H9 (cell line): Measurements from ENCODE around the gene TMPRSS9. TPM values are rescaled to one million over a fixed set of nuclear protein-coding genes. Genes with fewer than 3 reads are reported as not detected.

Experiments used
- DNase-seq: peaks from one replicate; pipeline ENCODE4 v3.0.0-alpha.2; 2017
- H2AFZ ChIP-seq: one replicate; pipeline ENCODE4 v1.6.1; 2013; ENCODE audit warnings: mild to moderate bottlenecking, low read length, control low read depth, moderate library complexity
- H2AK5ac ChIP-seq: 2 replicates; pipeline ENCODE4 v1.6.1; 2013; ENCODE audit warnings: low read length, control low read depth, mixed read lengths; ENCODE audit not compliant: insufficient read length
- H2BK120ac ChIP-seq: one replicate; pipeline ENCODE4 v1.6.1; 2013; ENCODE audit warnings: low read depth, mild to moderate bottlenecking, low read length, control low read depth, inconsistent platforms; ENCODE audit not compliant: poor library complexity, severe bottlenecking
- H2BK12ac ChIP-seq: 2 replicates; pipeline ENCODE4 v1.6.1; 2013; ENCODE audit warnings: low read length, control low read depth, mixed read lengths, low read depth; ENCODE audit not compliant: insufficient read length
- H2BK15ac ChIP-seq: 2 replicates; pipeline ENCODE4 v1.6.1; 2013; ENCODE audit warnings: low read depth, low read length, control low read depth
- H2BK20ac ChIP-seq: one replicate; pipeline ENCODE4 v1.6.1; 2013; ENCODE audit warnings: low read depth, mild to moderate bottlenecking, low read length, control low read depth, inconsistent platforms; ENCODE audit not compliant: poor library complexity, severe bottlenecking
- H2BK5ac ChIP-seq: 2 replicates; pipeline ENCODE4 v1.6.1; 2013; ENCODE audit warnings: low read length, control low read depth, mixed read lengths; ENCODE audit not compliant: insufficient read length
- H3K14ac ChIP-seq: 2 replicates; pipeline ENCODE4 v1.6.1; 2013; ENCODE audit warnings: low read length, control low read depth; ENCODE audit not compliant: insufficient read depth
- H3K18ac ChIP-seq: 2 replicates; pipeline ENCODE4 v1.6.1; 2013; ENCODE audit warnings: low read depth, mild to moderate bottlenecking, mixed read lengths, low read length, control low read depth; ENCODE audit not compliant: insufficient read length
- H3K23ac ChIP-seq: 2 replicates; pipeline ENCODE4 v1.6.1; 2013; ENCODE audit warnings: low read length, control low read depth, mixed read lengths, low read depth; ENCODE audit not compliant: insufficient read length
- H3K23me2 ChIP-seq: 2 replicates; pipeline ENCODE4 v1.6.1; 2013; ENCODE audit warnings: low read depth, mild to moderate bottlenecking, mixed read lengths, low read length, control low read depth; ENCODE audit not compliant: insufficient read length, poor library complexity, severe bottlenecking
- H3K27ac ChIP-seq: 2 replicates; pipeline ENCODE4 v1.5.1; 2013; ENCODE audit warnings: low read length, control low read depth, mixed read lengths, low read depth; ENCODE audit not compliant: insufficient read length
- H3K27me3 ChIP-seq: 2 replicates; pipeline ENCODE4 v1.6.1; 2013; ENCODE audit warnings: low read length, control low read depth, inconsistent platforms; ENCODE audit not compliant: insufficient read depth
- H3K4ac ChIP-seq: 2 replicates; pipeline ENCODE4 v1.6.1; 2013; ENCODE audit warnings: low read depth, mild to moderate bottlenecking, control low read depth, inconsistent platforms, low read length, moderate library complexity
- H3K4me1 ChIP-seq: 2 replicates; pipeline ENCODE4 v1.6.1; 2013; ENCODE audit warnings: low read length, control low read depth, inconsistent platforms; ENCODE audit not compliant: insufficient read depth
- H3K4me2 ChIP-seq: 2 replicates; pipeline ENCODE4 v1.6.1; 2013; ENCODE audit warnings: low read length, control low read depth, mixed read lengths; ENCODE audit not compliant: insufficient read length, insufficient read depth
- H3K56ac ChIP-seq: 2 replicates; pipeline ENCODE4 v1.6.1; 2013; ENCODE audit warnings: low read depth, mild to moderate bottlenecking, mixed read lengths, low read length, control low read depth; ENCODE audit not compliant: insufficient read length
- H3K79me1 ChIP-seq: 2 replicates; pipeline ENCODE4 v1.6.1; 2013; ENCODE audit warnings: low read depth, mild to moderate bottlenecking, moderate library complexity, low read length, control low read depth, inconsistent platforms; ENCODE audit not compliant: insufficient read depth, poor library complexity, severe bottlenecking
- H3K79me2 ChIP-seq: 2 replicates; pipeline ENCODE4 v1.6.1; 2013; ENCODE audit warnings: low read length, control low read depth, inconsistent platforms; ENCODE audit not compliant: insufficient read depth
- H3K9ac ChIP-seq: 2 replicates; pipeline ENCODE4 v1.6.1; 2013; ENCODE audit warnings: low read length, control low read depth, mixed read lengths; ENCODE audit not compliant: insufficient read length; ENCODE audit errors: extremely low read depth
- H3K9me3 ChIP-seq: one replicate; pipeline ENCODE4 v1.6.1; 2013; ENCODE audit warnings: low read depth, low read length, inconsistent platforms; ENCODE audit not compliant: control insufficient read depth
- H3T11ph ChIP-seq: one replicate; pipeline ENCODE4 v1.6.1; 2013; ENCODE audit warnings: mild to moderate bottlenecking, low read length, control low read depth, inconsistent platforms
- H4K20me1 ChIP-seq: one replicate; pipeline ENCODE4 v1.6.1; 2013; ENCODE audit not compliant: control insufficient read depth, insufficient read length, insufficient read depth
- H4K5ac ChIP-seq: 2 replicates; pipeline ENCODE4 v1.6.1; 2013; ENCODE audit warnings: low read depth, mild to moderate bottlenecking, mixed read lengths, low read length, control low read depth; ENCODE audit not compliant: insufficient read length
- H4K8ac ChIP-seq: replicated peaks from 2 replicates; pipeline ENCODE4 v1.6.1; 2013; ENCODE audit warnings: low read length, control low read depth, mixed read lengths, low read depth; ENCODE audit not compliant: insufficient read length
- H4K91ac ChIP-seq: 2 replicates; pipeline ENCODE4 v1.6.1; 2013; ENCODE audit warnings: low read depth, mild to moderate bottlenecking, moderate library complexity, mixed read lengths, low read length, control low read depth; ENCODE audit not compliant: insufficient read length
- H3K27ac Mint-ChIP-seq, 3 experiments: 2 replicates in 2 of 3; 3 replicates in 1 of 3; pipeline ENCODE4 v1.8.0; 2020 to 2021; ENCODE audit warnings: mixed read lengths in 3 of 3, mild to moderate bottlenecking in 1 of 3, moderate library complexity in 1 of 3
- H3K27me3 Mint-ChIP-seq: 2 replicates; pipeline ENCODE4 v1.8.0; 2021; ENCODE audit warnings: low read depth, mild to moderate bottlenecking, moderate library complexity, mixed read lengths
- H3K36me3 Mint-ChIP-seq, 3 experiments: 2 replicates in 2 of 3; 3 replicates in 1 of 3; pipeline ENCODE4 v1.8.0; 2020 to 2021; ENCODE audit warnings: low read depth in 3 of 3, mixed read lengths in 3 of 3; ENCODE audit not compliant: insufficient read depth in 1 of 3
- H3K4me1 Mint-ChIP-seq, 2 experiments: 2 replicates each; pipeline ENCODE4 v1.8.0; 2020; ENCODE audit warnings: mixed read lengths in 2 of 2
- H3K4me3 Mint-ChIP-seq, 2 experiments: 2 replicates in 1 of 2; 3 replicates in 1 of 2; pipeline ENCODE4 v1.8.0; 2020 to 2021; ENCODE audit warnings: mild to moderate bottlenecking in 2 of 2, mixed read lengths in 2 of 2, moderate library complexity in 1 of 2
- H3K9me3 Mint-ChIP-seq, 2 experiments: 2 replicates in 1 of 2; 3 replicates in 1 of 2; pipeline ENCODE4 v1.8.0; 2020; ENCODE audit warnings: mild to moderate bottlenecking in 2 of 2, mixed read lengths in 2 of 2, moderate library complexity in 1 of 2
- WGBS: extraction: QIAGEN DNeasy Blood & Tissue Kit; methylation state at CpG from one replicate; pipeline ENCODE4 v1.1.7; 2013; ENCODE audit warnings: missing lambda C conversion rate, low lambda C conversion rate, mixed read lengths; ENCODE audit not compliant: insufficient read length; ENCODE audit errors: extremely low coverage; 5-methylcytosine and 5-hydroxymethylcytosine counted together
- total RNA-seq: library from RNA; stranded (reverse); gene quantifications from 2 replicates; pipeline ENCODE4 v1.2.1, GENCODE V29; 2021
- TF ChIP-seq, protein P1 (sequence below): fragments of 200-600 bp; sonication (generic); conservative IDR thresholded peaks from 3 replicates; pipeline ENCODE4 v1.8.0; 2021; ENCODE audit warnings: antibody characterized with exemption, mild to moderate bottlenecking

Gene TMPRSS9
- total RNA-seq, 1 experiment from 2014 or later = 0.24 TPM

- H3K27ac ChIP-seq = no peak overlapping the region
- H3K27me3 Mint-ChIP-seq = no peaks in the 10 kb centered on the region
Observed at GRCh38 chr19:2457394-2458037, 97.5 kb downstream of the TMPRSS9 start.

More at GRCh38 chr19:2457394-2458037, 97.5 kb downstream of the TMPRSS9 start:
- H3K23ac ChIP-seq = no peak overlapping the region
- H2BK5ac ChIP-seq = no peak overlapping the region
- H3K4me2 ChIP-seq = peak overlapping the region; percentile 35
- H3K36me3 Mint-ChIP-seq = no peaks in the 10 kb centered on the region; a peak in 2 of 7 replicates
- H3K9me3 Mint-ChIP-seq = no peaks in the 10 kb centered on the region
- H2BK20ac ChIP-seq = no peak overlapping the region
- no peak overlapping the region for H3K9ac ChIP-seq
- peaks cover 11% of the 10 kb centered on the region for H3K23me2 ChIP-seq
- H4K91ac ChIP-seq = no peak overlapping the region
- H3K56ac ChIP-seq = no peak overlapping the region
- no CpG with 5 or more reads among the region's 8 CpGs for WGBS
- H3K14ac ChIP-seq = no peak overlapping the region
- no peaks in the 10 kb centered on the region for H3K27me3 ChIP-seq
- no peak overlapping the region for H2BK12ac ChIP-seq
- no peak for DNase-seq
- no peak overlapping the region for H3T11ph ChIP-seq
- no peak overlapping the region for H3K27ac Mint-ChIP-seq
- no peak overlapping the region for H2AK5ac ChIP-seq
- H4K20me1 ChIP-seq = no peaks in the 10 kb centered on the region
- H2BK15ac ChIP-seq = no peak overlapping the region
- no peak overlapping the region for H2BK120ac ChIP-seq
- H4K5ac ChIP-seq = no peak overlapping the region
- no peaks in the 10 kb centered on the region; the same call in 1 of the 2 replicates for H3K4me1 ChIP-seq
- H3K4ac ChIP-seq = no peak overlapping the region
- TF ChIP-seq, protein P1, sequence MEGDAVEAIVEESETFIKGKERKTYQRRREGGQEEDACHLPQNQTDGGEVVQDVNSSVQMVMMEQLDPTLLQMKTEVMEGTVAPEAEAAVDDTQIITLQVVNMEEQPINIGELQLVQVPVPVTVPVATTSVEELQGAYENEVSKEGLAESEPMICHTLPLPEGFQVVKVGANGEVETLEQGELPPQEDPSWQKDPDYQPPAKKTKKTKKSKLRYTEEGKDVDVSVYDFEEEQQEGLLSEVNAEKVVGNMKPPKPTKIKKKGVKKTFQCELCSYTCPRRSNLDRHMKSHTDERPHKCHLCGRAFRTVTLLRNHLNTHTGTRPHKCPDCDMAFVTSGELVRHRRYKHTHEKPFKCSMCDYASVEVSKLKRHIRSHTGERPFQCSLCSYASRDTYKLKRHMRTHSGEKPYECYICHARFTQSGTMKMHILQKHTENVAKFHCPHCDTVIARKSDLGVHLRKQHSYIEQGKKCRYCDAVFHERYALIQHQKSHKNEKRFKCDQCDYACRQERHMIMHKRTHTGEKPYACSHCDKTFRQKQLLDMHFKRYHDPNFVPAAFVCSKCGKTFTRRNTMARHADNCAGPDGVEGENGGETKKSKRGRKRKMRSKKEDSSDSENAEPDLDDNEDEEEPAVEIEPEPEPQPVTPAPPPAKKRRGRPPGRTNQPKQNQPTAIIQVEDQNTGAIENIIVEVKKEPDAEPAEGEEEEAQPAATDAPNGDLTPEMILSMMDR = 0 out of 3 replicates have a peak, but pooled peaks have one; percentile 2
- no peak overlapping the region for H2AFZ ChIP-seq
- H3K79me2 ChIP-seq = peaks cover 20% of the 10 kb centered on the region; the same call in 1 of the 2 replicates
- peaks cover 4% of the 10 kb centered on the region for H3K79me1 ChIP-seq
- H3K4me1 Mint-ChIP-seq = peaks cover 8 to 26% of the 10 kb centered on the region in 2 experiments
- H3K9me3 ChIP-seq = no peaks in the 10 kb centered on the region
- no peak overlapping the region for H3K18ac ChIP-seq
- peak overlapping the region; percentile 60 to 85 for H3K4me3 Mint-ChIP-seq
- H4K8ac ChIP-seq = no peak overlapping the region
